Activated CD8-positive, alpha-beta memory T cell treated with anti-CD3 and anti-CD28 coated beads for 1 hour (primary cell): ENCODE results near the gene KCTD1.

Experiments used
- DNase-seq, 2 donors: peaks; one replicate each; pipeline ENCODE4 v3.0.0-alpha.2; 2020; ENCODE audit warnings: low read depth in 1 of 2; ENCODE audit errors: extremely low read depth in 1 of 2

KCTD1 gene

GRCh38 chr18:26524504-26525351, 23.6 kb downstream of the KCTD1 start:
- no peak for DNase-seq

GRCh38 chr18:26524002-26524401, 24.4 kb downstream of the KCTD1 start:
- DNase-seq: no peak

GRCh38 chr18:26521617-26522016, 26.7 kb downstream of the KCTD1 start:
- DNase-seq: no peak

- DNase-seq: no peak
Observed at GRCh38 chr18:26520974-26521373, 27.4 kb downstream of the KCTD1 start.

- no peak for DNase-seq
Observed at GRCh38 chr18:26519114-26519513, 29.2 kb downstream of the KCTD1 start.

- DNase-seq: no peak
Observed at GRCh38 chr18:26516964-26517363, 31.4 kb downstream of the KCTD1 start.

GRCh38 chr18:26515643-26516487, 32.5 kb downstream of the KCTD1 start:
- DNase-seq: no peak

GRCh38 chr18:26511339-26512071, 36.8 kb downstream of the KCTD1 start:
- DNase-seq: no peak

- DNase-seq: no peak
Observed at GRCh38 chr18:26510337-26510736, 38.0 kb downstream of the KCTD1 start.

- no peak for DNase-seq
Observed at GRCh38 chr18:26506012-26506411, 42.3 kb downstream of the KCTD1 start.

- DNase-seq: no peak
Observed at GRCh38 chr18:26504831-26505230, 43.5 kb downstream of the KCTD1 start.

- no peak for DNase-seq
Observed at GRCh38 chr18:26503382-26503781, 45.0 kb downstream of the KCTD1 start.

- DNase-seq: no peak
Observed at GRCh38 chr18:26502823-26503222, 45.5 kb downstream of the KCTD1 start.

- no peak for DNase-seq
Observed at GRCh38 chr18:26497866-26498265, 50.5 kb downstream of the KCTD1 start.

- no peak for DNase-seq
Observed at GRCh38 chr18:26496528-26496927, 51.8 kb downstream of the KCTD1 start.

- DNase-seq: no peak
Observed at GRCh38 chr18:26495287-26495686, 53.1 kb downstream of the KCTD1 start.

- no peak for DNase-seq
Observed at GRCh38 chr18:26493021-26493420, 55.3 kb downstream of the KCTD1 start.

GRCh38 chr18:26491194-26491816, 57.0 kb downstream of the KCTD1 start:
- no peak for DNase-seq

- DNase-seq: no peak
Observed at GRCh38 chr18:26489881-26490280, 58.5 kb downstream of the KCTD1 start.

- no peak for DNase-seq
Observed at GRCh38 chr18:26489191-26489590, 59.2 kb downstream of the KCTD1 start.
